Measurements from ENCODE around the gene NEK8. TPM values are rescaled to one million over a fixed set of nuclear protein-coding genes. Genes with fewer than 3 reads are reported as not detected.

Gene NEK8
- total and polyA plus RNA-seq, 2 of the 8 experiments (the other 6 are each of a cell fraction or from before 2014, with no cell fraction given): 14.9 to 23.3 TPM

GRCh38 chr17:28759256-28759865 is 30.8 kb downstream of the NEK8 start:
- peak overlapping the region; percentile 30; the same call in 1 of the 2 replicates for H2AK5ac ChIP-seq (ENCODE audit: low read depth, low read length)
- H2BK12ac ChIP-seq (ENCODE audit: low read depth, low read length): peak overlapping the region; percentile 93; the same call in 1 of the 2 replicates
- H3K14ac ChIP-seq (ENCODE audit: insufficient read length): no peak overlapping the region
- peaks cover 17 to 26% (median 22%) of the 10 kb centered on the region in 4 experiments for H3K36me3 ChIP-seq (ENCODE audit: control insufficient read depth in 2 of 4, insufficient read depth in 4 of 4, low read length in 3 of 4)
- no peak overlapping the region for H3K4me3 ChIP-seq (ENCODE audit: extremely low read depth in 1 of 4, insufficient read depth in 2 of 4, low read depth in 3 of 4, low read length in 4 of 4)
- peak overlapping the region; percentile 77; the same call in 1 of the 2 replicates for H2BK15ac ChIP-seq (ENCODE audit: low read length)
- H4K20me1 ChIP-seq (replicated peaks in 1 of 2; ENCODE audit: control insufficient read depth in 1 of 2, insufficient read depth in 2 of 2, low read length in 2 of 2): peaks cover 0 to 4% of the 10 kb centered on the region in 2 experiments
- H2BK120ac ChIP-seq (replicated peaks; ENCODE audit: low read depth, low read length): peak overlapping the region; percentile 4
- 96% methylated on average over 18 of the region's 18 CpGs; no CpG with 5 or more reads in 1 of the 2 experiments for WGBS, 2 experiments (ENCODE audit: extremely low coverage in 1 of 2, insufficient coverage in 1 of 2, insufficient read length in 1 of 2, insufficient replicate concordance in 2 of 2, low coverage in 1 of 2, low lambda C conversion rate in 2 of 2, missing lambda C conversion rate in 1 of 2)
- no peak for FAIRE-seq
- no peak overlapping the region; a peak in 1 of 7 replicates for H3K9ac ChIP-seq (replicated peaks in 1 of 4; ENCODE audit: extremely low read depth in 1 of 4, low read depth in 3 of 4, low read length in 3 of 4)
- TF ChIP-seq TCF12 (IDR thresholded peaks at IDR 0.05; ENCODE audit: low read depth, low read length) (no peak), RFX5 (IDR thresholded peaks at IDR 0.05; ENCODE audit: borderline replicate concordance, low read depth, low read length) (no peak), CHD1 (IDR thresholded peaks at IDR 0.05; ENCODE audit: low read depth, low read length) (no peak), MAFK (IDR thresholded peaks at IDR 0.05; ENCODE audit: low read depth, low read length) (no peak), CBX8 (IDR thresholded peaks at IDR 0.05; ENCODE audit: borderline replicate concordance, low read depth, low read length) (no peak), JUN (IDR thresholded peaks at IDR 0.05; ENCODE audit: low read depth, low read length) (no peak), CEBPB (IDR thresholded peaks at IDR 0.05; ENCODE audit: low read depth, low read length) (no peak), EP300 (IDR thresholded peaks at IDR 0.05; ENCODE audit: borderline replicate concordance in 1 of 2, low read depth in 2 of 2, low read length in 2 of 2) (no peak), USF2 (IDR thresholded peaks at IDR 0.05; ENCODE audit: low read length) (no peak)
- no peak overlapping the region for H3K27ac ChIP-seq (ENCODE audit: low read depth, low read length)
- H3K18ac ChIP-seq (ENCODE audit: extremely low read depth, low read length): peak overlapping the region; percentile 55; the same call in 1 of the 2 replicates
- no peaks in the 10 kb centered on the region for H3K27me3 ChIP-seq (replicated peaks in 1 of 4; ENCODE audit: control insufficient read depth in 3 of 4, extremely low read depth in 1 of 4, insufficient read depth in 3 of 4, low read length in 3 of 4)
- peak overlapping the region; percentile 96; the same call in 1 of the 2 replicates for H2BK5ac ChIP-seq (ENCODE audit: low read depth, low read length)
- ChIA-PET CTCF (ENCODE audit: partially characterized antibody) (interaction anchor here (5.9 to 7.3 kb wide), 4 partner anchors 9 to 121 kb away, joined by 48 to 134 read pairs (median 78); partner anchors contain the start of genes NEK8 and TLCD1), POLR2A (ENCODE audit: partially characterized antibody) (interaction anchor here (3.0 to 11.4 kb wide), 4 partner anchors 11 to 138 kb away, joined by 15 to 240 read pairs (median 98); partner anchors contain the start of genes FLOT2, TLCD1 and TRAF4)
- no peak overlapping the region for H3K4me2 ChIP-seq (ENCODE audit: insufficient read depth in 1 of 2, low read depth in 2 of 2, low read length in 2 of 2)
- H3K9me3 ChIP-seq (ENCODE audit: insufficient read depth in 2 of 2, low read depth in 1 of 2, low read length in 1 of 2): no peaks in the 10 kb centered on the region
- H3K23ac ChIP-seq (ENCODE audit: insufficient read length): no peak overlapping the region
- peaks cover 0 to 10% of the 10 kb centered on the region in 2 experiments; a peak in 1 of 4 replicates for H3K79me2 ChIP-seq (ENCODE audit: control insufficient read depth in 1 of 2, insufficient read depth in 2 of 2, low read length in 2 of 2)
- H3K4ac ChIP-seq (replicated peaks; ENCODE audit: insufficient read length, low read depth, low read length): peak overlapping the region; percentile 81
- peaks cover 9 to 25% (median 18%) of the 10 kb centered on the region in 4 experiments for H3K4me1 ChIP-seq (replicated peaks in 1 of 4; ENCODE audit: control insufficient read depth in 3 of 4, insufficient read depth in 4 of 4, low read length in 3 of 4)
- H2AFZ ChIP-seq (ENCODE audit: low read length): no peak overlapping the region
- peak overlapping the region; percentile 98 for H2BK20ac ChIP-seq (ENCODE audit: low read length)
- no peak overlapping the region for H3K56ac ChIP-seq (replicated peaks; ENCODE audit: insufficient read length, low read depth, low read length)
- no peak overlapping the region for H4K5ac ChIP-seq (ENCODE audit: insufficient read length, low read depth, low read length)
- no peaks in the 10 kb centered on the region for H3K23me2 ChIP-seq (ENCODE audit: low read depth, low read length)
- peak overlapping the region; percentile 93 for H4K91ac ChIP-seq (replicated peaks; ENCODE audit: insufficient read length, low read length)
- no peak for DNase-seq (ENCODE audit: low read depth in 1 of 2, low spot score in 2 of 2)
- peak overlapping the region; percentile 59 for H4K8ac ChIP-seq (ENCODE audit: extremely low read depth, insufficient read depth, low read length)
- no peaks in the 10 kb centered on the region; the same call in 1 of the 2 replicates for H3K79me1 ChIP-seq (ENCODE audit: low read depth, low read length)
